DOHH2 (cell line): Measurements from ENCODE around the gene HERC5.

Experiments used
- H3F3A ChIP-seq: fragments of 200-600 bp; sonication (generic), shearing (Covaris generic); 2 replicates; pipeline ENCODE4 v1.6.0; 2016; ENCODE audit warnings: antibody characterized with exemption, mild to moderate bottlenecking; ENCODE audit not compliant: control insufficient read depth, insufficient read depth
- H3K27ac ChIP-seq: fragments of 200-600 bp; sonication (generic); 2 replicates; pipeline ENCODE4 v1.5.1; 2014; ENCODE audit warnings: low read depth, mild to moderate bottlenecking, low read length, moderate library complexity
- H3K27me3 ChIP-seq: fragments of 200-600 bp; sonication (generic); 2 replicates; pipeline ENCODE4 v1.6.1; 2014; ENCODE audit warnings: mild to moderate bottlenecking, low read length, mixed read lengths; ENCODE audit not compliant: control insufficient read depth
- H3K36me3 ChIP-seq: fragments of 200-600 bp; sonication (generic); 2 replicates; pipeline ENCODE4 v1.6.1; 2014; ENCODE audit warnings: mild to moderate bottlenecking, low read length, moderate library complexity, mixed read lengths; ENCODE audit not compliant: control insufficient read depth
- H3K4me1 ChIP-seq: fragments of 200-600 bp; sonication (generic); 2 replicates; pipeline ENCODE4 v1.6.1; 2014; ENCODE audit warnings: mild to moderate bottlenecking, low read length, mixed read lengths; ENCODE audit not compliant: control insufficient read depth
- H3K4me2 ChIP-seq: fragments of 200-600 bp; sonication (generic); 2 replicates; pipeline ENCODE4 v1.6.0; 2014; ENCODE audit warnings: mild to moderate bottlenecking, low read length, moderate library complexity
- H3K4me3 ChIP-seq: fragments of 200-600 bp; sonication (generic); 2 replicates; pipeline ENCODE4 v1.5.1; 2014; ENCODE audit warnings: mild to moderate bottlenecking, low read length, mixed read lengths
- H3K79me2 ChIP-seq: fragments of 200-600 bp; sonication (generic); 2 replicates; pipeline ENCODE4 v1.6.1; 2014; ENCODE audit warnings: mild to moderate bottlenecking, low read length, mixed read lengths; ENCODE audit not compliant: control insufficient read depth
- H3K9me2 ChIP-seq: fragments of 200-600 bp; sonication (generic); replicated peaks from 2 replicates; pipeline ENCODE4 v1.6.1; 2014; ENCODE audit warnings: mild to moderate bottlenecking, low read length, mixed read lengths; ENCODE audit not compliant: control insufficient read depth
- H3K9me3 ChIP-seq: fragments of 200-600 bp; sonication (generic); 2 replicates; pipeline ENCODE4 v1.6.1; 2014; ENCODE audit warnings: antibody characterized with exemption, low read length, mixed read lengths; ENCODE audit not compliant: control insufficient read depth, insufficient read depth
- H4K20me1 ChIP-seq: fragments of 200-600 bp; sonication (generic); 2 replicates; pipeline ENCODE4 v1.6.0; 2014; ENCODE audit warnings: low read depth, mild to moderate bottlenecking, antibody characterized with exemption, low read length, moderate library complexity; ENCODE audit not compliant: control insufficient read depth, insufficient read depth
- CTCF ChIP-seq: fragments of 200-600 bp; sonication (generic); IDR thresholded peaks from one replicate; pipeline ENCODE4 v1.5.1; 2014; ENCODE audit warnings: antibody characterized with exemption, mild to moderate bottlenecking, low read depth, low read length; ENCODE audit not compliant: poor library complexity, severe bottlenecking
- EZH2phosphoT487 ChIP-seq: fragments of 200-600 bp; sonication (generic); IDR thresholded peaks from 2 replicates; pipeline ENCODE4 v1.6.1; 2017; ENCODE audit warnings: borderline replicate concordance, mild to moderate bottlenecking, antibody characterized with exemption, low read length, moderate library complexity, mixed read lengths

The HERC5 gene

DNA sequence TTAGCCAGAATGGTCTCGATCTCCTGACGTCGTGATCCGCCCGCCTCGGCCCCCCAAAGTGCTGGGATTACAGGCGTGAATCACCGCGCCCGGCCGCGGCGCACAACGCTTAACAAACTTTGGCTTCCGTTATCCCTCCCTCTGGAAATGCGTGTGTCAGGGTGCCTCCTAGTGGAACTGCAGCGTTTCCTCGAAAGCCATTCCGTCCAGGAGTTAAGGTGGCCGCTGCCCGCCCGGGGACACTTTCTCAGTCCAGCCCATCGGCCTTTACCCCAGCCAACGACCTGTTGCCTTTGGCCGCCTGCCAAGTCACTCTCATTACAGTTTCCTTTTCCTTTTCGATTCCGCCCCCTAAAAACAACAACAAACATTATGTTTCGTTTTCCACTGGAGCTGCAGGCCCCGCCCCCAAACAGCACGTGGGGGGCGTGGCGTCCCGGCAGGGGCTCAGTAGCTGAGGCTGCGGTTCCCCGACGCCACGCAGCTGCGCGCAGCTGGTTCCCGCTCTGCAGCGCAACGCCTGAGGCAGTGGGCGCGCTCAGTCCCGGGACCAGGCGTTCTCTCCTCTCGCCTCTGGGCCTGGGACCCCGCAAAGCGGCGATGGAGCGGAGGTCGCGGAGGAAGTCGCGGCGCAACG is at the start of gene HERC5:
HERC5 (plus strand) TSS at position 450 of the 637 bp plus-strand sequence; CDS start at position 601, 151 bp downstream.
- TF ChIP-seq EZH2phosphoT487 (no peak), CTCF (peak; percentile 18)
- Histone ChIP-seq H3K9me2 (no peaks in the 10 kb centered on the region), H3K36me3 (no peaks in the 10 kb centered on the region), H3K27me3 (no peaks in the 10 kb centered on the region; the same call in 1 of the 2 replicates), H3K79me2 (no peaks in the 10 kb centered on the region), H3K4me1 (peaks cover 8% of the 10 kb centered on the region), H3K27ac (no peak within 1 kb of the TSS), H3K4me2 (peak within 1 kb of the TSS; percentile 47), H3K9me3 (peaks cover 3% of the 10 kb centered on the region; the same call in 1 of the 2 replicates), H4K20me1 (no peaks in the 10 kb centered on the region), H3K4me3 (peak within 1 kb of the TSS; percentile 58), H3F3A (no peaks in the 10 kb centered on the region)

GRCh38 chr4:88409206-88409605 is 47.7 kb upstream of the HERC5 start:
- Histone ChIP-seq H3K4me1 (no peaks in the 10 kb centered on the region), H4K20me1 (no peaks in the 10 kb centered on the region), H3K27ac (no peak overlapping the region), H3K9me3 (no peaks in the 10 kb centered on the region), H3F3A (no peaks in the 10 kb centered on the region), H3K36me3 (no peaks in the 10 kb centered on the region), H3K4me2 (no peak overlapping the region), H3K4me3 (no peak overlapping the region), H3K79me2 (no peaks in the 10 kb centered on the region), H3K9me2 (no peaks in the 10 kb centered on the region), H3K27me3 (no peaks in the 10 kb centered on the region; the same call in none of the 2 replicates)
- TF ChIP-seq CTCF (no peak), EZH2phosphoT487 (no peak)

DNA sequence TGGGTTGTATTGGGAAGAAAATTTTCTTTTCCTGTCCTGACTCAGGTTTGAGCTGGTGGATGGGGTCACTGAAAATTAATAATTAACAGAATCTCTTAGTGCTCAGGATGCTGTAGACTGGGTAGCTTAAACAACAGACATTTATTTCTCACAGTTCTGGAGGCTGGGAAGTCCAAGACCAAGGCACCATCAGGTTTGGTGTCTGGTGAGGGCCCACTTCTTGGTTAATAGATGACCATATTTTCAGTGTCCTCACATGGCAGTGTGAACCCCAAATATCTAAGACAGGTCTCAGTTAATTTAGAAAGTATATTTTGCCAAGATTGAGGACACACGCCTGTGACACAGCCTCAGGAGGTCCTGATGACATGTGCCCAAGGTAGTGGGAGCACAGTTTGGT is 47.1 kb upstream of the HERC5 start:
- Histone ChIP-seq H3F3A (no peaks in the 10 kb centered on the region), H3K27ac (no peak overlapping the region), H3K9me2 (no peaks in the 10 kb centered on the region), H3K4me1 (no peaks in the 10 kb centered on the region), H3K27me3 (no peaks in the 10 kb centered on the region; the same call in none of the 2 replicates), H3K36me3 (no peaks in the 10 kb centered on the region), H3K4me3 (no peak overlapping the region), H3K79me2 (no peaks in the 10 kb centered on the region), H3K9me3 (no peaks in the 10 kb centered on the region), H3K4me2 (no peak overlapping the region), H4K20me1 (no peaks in the 10 kb centered on the region)
- TF ChIP-seq CTCF = no peak
- no peak for TF ChIP-seq EZH2phosphoT487
